Body of pancreas (tissue), 4 donors: ENCODE results near the gene STAT5A. TPM values are rescaled to one million over a fixed set of nuclear protein-coding genes. Genes with fewer than 3 reads are reported as not detected.
A peak's percentile ranks its signal among the peaks of the same experiment; 100 is the strongest.

Source experiments
- ATAC-seq: fragments of 150-250 bp; one replicate; pipeline ENCODE4 v1.9.1; 2016
- DNase-seq, 4 donors: peaks; one replicate each; pipeline ENCODE4 v3.0.0-alpha.2; 2019
- H3K27ac ChIP-seq, 4 donors: fragments of 200-600 bp; sonication (generic); 1 replicate in 3 of 4; 2 replicates in 1 of 4; pipeline versions ENCODE4 v1.5.1 to v1.6.1; 2016 to 2019; ENCODE audit warnings: mild to moderate bottlenecking in 1 of 4, mixed read lengths in 1 of 4, moderate library complexity in 1 of 4
- H3K27me3 ChIP-seq, 2 donors: fragments of 200-600 bp; sonication (generic); one replicate each; pipeline ENCODE4 v1.6.0; 2016; ENCODE audit warnings: mild to moderate bottlenecking in 1 of 2
- H3K36me3 ChIP-seq, 2 donors: fragments of 200-600 bp; sonication (generic); replicated peaks in 1 of 2; 2 replicates each; pipeline ENCODE4 v1.5.1; 2016; ENCODE audit warnings: low read depth in 2 of 2; ENCODE audit not compliant: insufficient read depth in 1 of 2
- H3K4me1 ChIP-seq: fragments of 200-600 bp; sonication (generic); one replicate; pipeline ENCODE4 v1.6.0; 2016
- H3K4me3 ChIP-seq, 2 donors: fragments of 200-600 bp; sonication (generic); 1 replicate in 1 of 2; 2 replicates in 1 of 2; pipeline ENCODE4 v1.5.1; 2016 to 2019
- H3K9me3 ChIP-seq, 3 donors: fragments of 200-600 bp; sonication (generic); 1 replicate in 2 of 3; 2 replicates in 1 of 3; pipeline ENCODE4 v1.5.1; 2016
- POLR2A ChIP-seq, 3 donors: fragments of 450-650 bp; IDR thresholded peaks; one replicate each; pipeline ENCODE4 v1.6.1; 2016; ENCODE audit warnings: antibody characterized with exemption in 3 of 3, mild to moderate bottlenecking in 2 of 3
- WGBS, 2 donors: methylation state at CpG; one replicate each; pipeline ENCODE4 v1.1.5; 2017; 5-methylcytosine and 5-hydroxymethylcytosine counted together
- intact Hi-C: fragments of 100-400 bp; cut with DNase I; formaldehyde crosslinking; loops from one replicate; pipeline ENCODE4 v1.15.1; 2023
- total RNA-seq, 2 donors: library from RNA; depleted of rRNA; stranded (reverse); fragments of >200 nt; gene quantifications; one replicate each; pipeline ENCODE4 v1.1.0, GENCODE V29; 2016
- TF ChIP-seq, protein P1 (sequence below), 7 experiments: fragments of 450-650 bp in 4 of 7; fragments of 200-600 bp in 3 of 7; sonication (generic) in 3 of 7; IDR thresholded peaks; one replicate each; pipeline ENCODE4 v1.5.1; 2016 to 2019; ENCODE audit warnings: antibody characterized with exemption in 7 of 7

The STAT5A gene
- total RNA-seq, 2 donors from 2014 or later, result 25.2 to 52.1 TPM

DNA sequence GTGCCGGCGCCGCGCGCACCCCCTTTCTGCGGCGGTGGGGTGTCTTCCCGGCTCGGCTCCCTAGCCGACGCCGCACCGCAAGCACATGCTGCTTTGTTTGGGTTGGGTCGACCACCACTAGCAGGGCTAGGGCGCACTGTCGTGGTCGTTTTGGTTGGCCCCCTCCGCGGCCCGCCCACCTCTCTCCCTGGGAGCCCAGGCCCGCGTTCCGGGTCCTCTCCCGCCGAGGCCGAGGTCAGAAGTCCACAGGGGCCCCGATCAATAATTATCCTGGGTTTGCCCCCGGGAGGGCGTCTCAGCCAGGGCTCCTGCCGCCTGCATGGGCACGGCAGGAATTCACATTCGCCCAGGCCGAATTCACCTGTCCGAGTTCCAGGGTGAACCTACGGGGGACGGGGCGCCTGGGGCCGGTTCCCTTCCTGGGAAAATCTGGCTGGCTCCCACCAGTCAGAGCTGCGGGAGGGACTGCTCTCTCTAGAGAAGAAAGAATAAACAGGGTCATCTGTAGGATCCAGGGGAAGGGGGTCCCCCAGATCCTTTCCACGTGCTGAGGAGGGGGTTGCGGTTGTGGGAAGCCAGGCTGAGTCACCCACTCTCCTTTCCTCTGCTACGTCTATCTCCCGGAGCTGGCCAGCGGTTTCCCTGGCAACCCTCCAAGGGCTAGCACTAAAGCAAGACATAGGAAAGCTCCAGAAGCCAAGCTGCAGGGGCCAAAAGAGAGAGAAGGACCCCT, 11.5 kb upstream of the STAT5A start:
- Histone ChIP-seq H3K4me3 (peak overlapping the region; percentile 32 to 44), H3K36me3 (no peaks in the 10 kb centered on the region)

DNA sequence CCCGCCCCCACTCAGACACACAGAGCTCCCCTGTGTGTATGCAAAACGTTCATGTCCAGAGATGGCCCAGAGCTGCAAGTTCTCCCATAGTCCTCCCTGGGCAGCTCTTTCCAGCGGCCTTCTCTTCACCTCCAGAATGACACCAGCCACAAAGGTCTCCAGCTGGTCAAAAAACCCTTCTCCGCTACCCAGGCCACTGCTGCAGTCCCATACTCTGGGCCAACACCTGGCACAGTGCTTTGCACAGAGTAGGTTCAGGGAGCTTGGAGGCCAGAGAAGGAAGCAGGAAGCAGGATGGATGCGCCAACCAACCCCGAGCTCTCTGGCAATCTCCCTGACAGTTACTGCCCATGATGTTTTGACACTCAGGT, 11.0 kb upstream of the STAT5A start:
- peak overlapping the region in 3 of 4 donors; percentile 89 to 93 (median 90) for H3K27ac ChIP-seq
- intact Hi-C loops, result no loop called here
- peaks cover 27% of the 10 kb centered on the region for H3K4me1 ChIP-seq
- ATAC-seq, result peak; percentile 2
- no peaks in the 10 kb centered on the region for H3K9me3 ChIP-seq
- TF ChIP-seq POLR2A (IDR thresholded peaks at IDR 0.05), result no peak
- TF ChIP-seq, protein P1, sequence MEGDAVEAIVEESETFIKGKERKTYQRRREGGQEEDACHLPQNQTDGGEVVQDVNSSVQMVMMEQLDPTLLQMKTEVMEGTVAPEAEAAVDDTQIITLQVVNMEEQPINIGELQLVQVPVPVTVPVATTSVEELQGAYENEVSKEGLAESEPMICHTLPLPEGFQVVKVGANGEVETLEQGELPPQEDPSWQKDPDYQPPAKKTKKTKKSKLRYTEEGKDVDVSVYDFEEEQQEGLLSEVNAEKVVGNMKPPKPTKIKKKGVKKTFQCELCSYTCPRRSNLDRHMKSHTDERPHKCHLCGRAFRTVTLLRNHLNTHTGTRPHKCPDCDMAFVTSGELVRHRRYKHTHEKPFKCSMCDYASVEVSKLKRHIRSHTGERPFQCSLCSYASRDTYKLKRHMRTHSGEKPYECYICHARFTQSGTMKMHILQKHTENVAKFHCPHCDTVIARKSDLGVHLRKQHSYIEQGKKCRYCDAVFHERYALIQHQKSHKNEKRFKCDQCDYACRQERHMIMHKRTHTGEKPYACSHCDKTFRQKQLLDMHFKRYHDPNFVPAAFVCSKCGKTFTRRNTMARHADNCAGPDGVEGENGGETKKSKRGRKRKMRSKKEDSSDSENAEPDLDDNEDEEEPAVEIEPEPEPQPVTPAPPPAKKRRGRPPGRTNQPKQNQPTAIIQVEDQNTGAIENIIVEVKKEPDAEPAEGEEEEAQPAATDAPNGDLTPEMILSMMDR (IDR thresholded peaks at IDR 0.05), result no peak
- DNase-seq, result peak in 1 of 4 donors; percentile 17
- no peaks in the 10 kb centered on the region for H3K36me3 ChIP-seq
- H3K4me3 ChIP-seq, result no peak overlapping the region
- 55 to 63% methylated on average over 6 of the region's 6 CpGs for WGBS, 2 donors
- no peaks in the 10 kb centered on the region for H3K27me3 ChIP-seq

More for the DNA sequence above, 11.5 kb upstream of the STAT5A start:
- H3K27me3 ChIP-seq, result no peaks in the 10 kb centered on the region
- intact Hi-C loops, result no loop called here
- H3K27ac ChIP-seq, result peak overlapping the region; percentile 55 to 93 (median 90)
- 0% methylated on average over 4 to 44 of the region's 44 CpGs for WGBS, 2 donors
- ATAC-seq (peak; percentile 39), DNase-seq (peak; percentile 70 to 85 (median 82))
- H3K4me1 ChIP-seq, result peaks cover 26% of the 10 kb centered on the region
- H3K9me3 ChIP-seq, result no peaks in the 10 kb centered on the region
- TF ChIP-seq, protein P1 (IDR thresholded peaks at IDR 0.05), result peak in 1 of 7 experiments; percentile 0
- peak in 2 of 3 donors; percentile 16 to 35 for TF ChIP-seq POLR2A (IDR thresholded peaks at IDR 0.05)

DNA sequence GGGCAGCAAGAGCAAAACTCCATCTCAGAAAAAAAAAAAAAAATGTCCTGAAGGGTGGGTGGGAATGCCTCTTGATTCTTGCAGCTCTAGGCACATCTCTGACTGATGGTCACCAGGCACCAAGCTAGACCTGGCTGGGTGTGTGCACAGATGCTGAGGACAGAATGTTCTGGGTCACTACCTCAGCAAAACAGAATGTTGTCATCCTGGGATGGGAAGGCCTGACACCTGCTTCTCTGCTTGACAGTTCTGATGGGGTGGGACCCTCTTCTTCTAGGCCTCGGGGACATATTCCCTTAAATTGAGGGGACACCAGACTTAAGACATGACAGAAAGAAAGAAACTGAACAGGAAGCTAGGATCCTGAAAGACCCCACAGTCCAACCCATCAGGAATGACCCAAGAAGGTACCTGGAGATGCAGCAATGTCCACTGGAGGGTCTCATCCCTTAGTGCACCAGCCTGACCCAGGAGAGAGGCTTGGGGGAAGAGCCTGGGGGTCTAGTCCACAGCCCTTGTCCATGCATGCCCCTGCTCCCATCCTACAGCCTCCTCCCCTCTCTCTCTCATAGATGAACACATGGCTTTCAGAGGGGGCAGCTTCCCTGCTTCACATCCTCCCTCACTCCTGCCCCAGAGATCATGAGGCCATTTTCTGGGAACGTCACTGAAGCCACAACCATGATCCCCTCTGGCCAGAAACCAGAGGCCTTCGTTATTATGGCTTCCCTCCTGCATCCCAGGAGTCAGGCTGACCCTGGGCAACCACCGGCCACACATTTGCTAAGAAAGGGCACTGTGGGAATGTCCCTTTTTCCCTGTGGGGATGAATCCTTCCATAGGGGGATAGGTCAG, 8.3 kb upstream of the STAT5A start:
- Histone ChIP-seq H3K27me3 (no peaks in the 10 kb centered on the region), H3K4me1 (peaks cover 19% of the 10 kb centered on the region), H3K9me3 (no peaks in the 10 kb centered on the region), H3K27ac (no peak overlapping the region), H3K4me3 (no peak overlapping the region), H3K36me3 (no peaks in the 10 kb centered on the region)
- ATAC-seq, result no peak
- no peak for DNase-seq
- WGBS, 2 donors, result 88 to 94% methylated on average over 2 to 4 of the region's 4 CpGs
- no peak for TF ChIP-seq POLR2A (IDR thresholded peaks at IDR 0.05)
- TF ChIP-seq, protein P1 (IDR thresholded peaks at IDR 0.05), result no peak
- intact Hi-C loops, result no loop called here

DNA sequence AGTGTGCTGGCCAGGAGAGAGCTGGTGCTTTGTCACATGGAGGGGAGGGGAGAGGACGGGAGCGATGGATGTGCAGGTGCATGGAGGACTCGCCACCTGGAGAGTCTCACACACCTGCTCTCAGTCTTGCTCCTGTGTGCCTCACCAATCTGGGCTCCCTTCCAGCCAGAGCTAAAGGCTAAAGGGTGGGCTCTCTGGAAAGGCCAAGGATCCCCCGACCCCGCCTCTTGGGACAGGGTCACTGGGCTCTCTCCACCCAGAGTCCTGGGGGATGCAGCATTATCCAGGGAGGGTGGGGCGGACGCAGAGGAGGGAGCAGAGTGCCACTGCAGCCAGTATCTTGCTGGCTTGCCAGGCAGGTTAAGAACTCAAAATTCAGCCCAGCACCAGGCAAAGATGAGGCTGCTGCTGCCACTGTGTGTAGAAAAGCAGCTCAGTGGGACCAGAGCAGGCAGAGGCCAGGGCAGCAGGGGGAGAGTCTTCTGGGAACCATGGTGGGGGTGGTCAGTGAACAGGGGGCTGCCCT, 6.7 kb upstream of the STAT5A start:
- WGBS, 2 donors, result 38 to 62% methylated on average over 4 to 7 of the region's 7 CpGs
- Histone ChIP-seq H3K9me3 (no peaks in the 10 kb centered on the region), H3K27ac (peak overlapping the region; percentile 23 to 58 (median 49)), H3K36me3 (no peaks in the 10 kb centered on the region), H3K4me3 (no peak overlapping the region), H3K4me1 (peaks cover 16% of the 10 kb centered on the region), H3K27me3 (no peaks in the 10 kb centered on the region)
- ATAC-seq, result peak; percentile 62
- TF ChIP-seq, protein P1 (IDR thresholded peaks at IDR 0.05), result no peak
- peak in 1 of 3 donors; percentile 46 for TF ChIP-seq POLR2A (IDR thresholded peaks at IDR 0.05)
- intact Hi-C loops, result loop anchor here (2.0 kb wide), 1 partner anchor 17 kb away; no protein-coding TSS in a partner anchor
- DNase-seq, result peak; percentile 58 to 89 (median 88)
